OCI-LY3 (cell line): ENCODE data around the gene ZNF408.

Experiments used
- EZH2phosphoT487 ChIP-seq: fragments of 200-600 bp; shearing (Covaris generic); IDR thresholded peaks from 2 replicates; pipeline ENCODE4 v1.6.1; 2018; ENCODE audit warnings: antibody characterized with exemption, mixed run types, low read depth
- TF ChIP-seq, protein P1 (sequence below): fragments of 200-600, 300-600 bp; sonication (generic); IDR thresholded peaks from 2 replicates; pipeline ENCODE4 v1.5.1; 2014; ENCODE audit warnings: antibody characterized with exemption, low read length, low read depth

DNA sequence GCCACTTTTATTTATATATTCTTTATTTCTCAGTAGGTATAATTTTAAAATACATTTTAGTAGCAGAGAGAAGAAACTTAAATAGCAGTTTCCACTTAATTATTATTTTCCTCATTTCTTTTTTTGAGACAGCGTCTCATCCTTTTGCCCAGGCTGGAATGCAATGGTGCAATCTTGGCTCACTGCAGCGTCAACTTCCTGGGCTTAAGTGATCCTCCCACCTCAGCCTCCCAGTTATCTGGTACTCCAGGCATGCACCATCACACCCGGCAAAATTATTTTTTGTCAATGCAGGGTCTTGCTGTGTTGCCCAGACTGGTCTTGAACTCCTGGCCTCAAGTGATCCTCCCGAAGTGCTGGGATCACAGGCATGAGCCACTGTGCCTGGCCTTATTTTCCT is 45.2 kb upstream of the ZNF408 start:
- TF ChIP-seq, protein P1, sequence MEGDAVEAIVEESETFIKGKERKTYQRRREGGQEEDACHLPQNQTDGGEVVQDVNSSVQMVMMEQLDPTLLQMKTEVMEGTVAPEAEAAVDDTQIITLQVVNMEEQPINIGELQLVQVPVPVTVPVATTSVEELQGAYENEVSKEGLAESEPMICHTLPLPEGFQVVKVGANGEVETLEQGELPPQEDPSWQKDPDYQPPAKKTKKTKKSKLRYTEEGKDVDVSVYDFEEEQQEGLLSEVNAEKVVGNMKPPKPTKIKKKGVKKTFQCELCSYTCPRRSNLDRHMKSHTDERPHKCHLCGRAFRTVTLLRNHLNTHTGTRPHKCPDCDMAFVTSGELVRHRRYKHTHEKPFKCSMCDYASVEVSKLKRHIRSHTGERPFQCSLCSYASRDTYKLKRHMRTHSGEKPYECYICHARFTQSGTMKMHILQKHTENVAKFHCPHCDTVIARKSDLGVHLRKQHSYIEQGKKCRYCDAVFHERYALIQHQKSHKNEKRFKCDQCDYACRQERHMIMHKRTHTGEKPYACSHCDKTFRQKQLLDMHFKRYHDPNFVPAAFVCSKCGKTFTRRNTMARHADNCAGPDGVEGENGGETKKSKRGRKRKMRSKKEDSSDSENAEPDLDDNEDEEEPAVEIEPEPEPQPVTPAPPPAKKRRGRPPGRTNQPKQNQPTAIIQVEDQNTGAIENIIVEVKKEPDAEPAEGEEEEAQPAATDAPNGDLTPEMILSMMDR: no peak
- no peak for TF ChIP-seq EZH2phosphoT487
